ENCODE measurements around the gene SYT6.

SYT6 gene

DNA sequence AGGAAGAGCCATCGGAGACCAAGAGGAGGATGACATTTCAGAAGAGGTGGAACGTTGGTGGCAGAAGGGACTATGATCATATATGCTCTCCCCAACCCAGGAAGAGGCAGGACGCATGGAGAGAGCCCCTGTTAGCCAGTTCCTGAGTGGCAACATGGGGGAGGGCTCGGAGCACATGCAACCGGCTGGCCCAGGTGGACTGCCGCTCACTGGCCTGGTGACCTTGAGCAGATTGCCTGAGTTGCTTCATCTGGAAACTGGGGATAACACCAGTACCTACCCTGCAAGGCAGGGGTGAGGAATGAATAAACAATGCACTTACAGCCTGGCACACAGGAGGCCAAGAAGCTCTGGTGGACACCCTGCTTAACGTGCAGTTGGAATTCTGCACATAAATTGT lies 29.0 kb downstream of the SYT6 start:
- H3K4me3 ChIP-seq (ENCODE audit: low read depth, low read length), result no peak overlapping the region
- TF ChIP-seq CTCF (IDR thresholded peaks at IDR 0.05; ENCODE audit: low read depth, low read length, missing control alignments), result no peak
- DNase-seq (ENCODE audit: low read depth), result no peak

- no peak for TF ChIP-seq CTCF (IDR thresholded peaks at IDR 0.05; ENCODE audit: low read depth, low read length, missing control alignments)
- no peak overlapping the region for H3K4me3 ChIP-seq (ENCODE audit: low read depth, low read length)
- DNase-seq (ENCODE audit: low read depth), result no peak
Observed at GRCh38 chr1:114122941-114123618, 30.6 kb downstream of the SYT6 start.

DNA sequence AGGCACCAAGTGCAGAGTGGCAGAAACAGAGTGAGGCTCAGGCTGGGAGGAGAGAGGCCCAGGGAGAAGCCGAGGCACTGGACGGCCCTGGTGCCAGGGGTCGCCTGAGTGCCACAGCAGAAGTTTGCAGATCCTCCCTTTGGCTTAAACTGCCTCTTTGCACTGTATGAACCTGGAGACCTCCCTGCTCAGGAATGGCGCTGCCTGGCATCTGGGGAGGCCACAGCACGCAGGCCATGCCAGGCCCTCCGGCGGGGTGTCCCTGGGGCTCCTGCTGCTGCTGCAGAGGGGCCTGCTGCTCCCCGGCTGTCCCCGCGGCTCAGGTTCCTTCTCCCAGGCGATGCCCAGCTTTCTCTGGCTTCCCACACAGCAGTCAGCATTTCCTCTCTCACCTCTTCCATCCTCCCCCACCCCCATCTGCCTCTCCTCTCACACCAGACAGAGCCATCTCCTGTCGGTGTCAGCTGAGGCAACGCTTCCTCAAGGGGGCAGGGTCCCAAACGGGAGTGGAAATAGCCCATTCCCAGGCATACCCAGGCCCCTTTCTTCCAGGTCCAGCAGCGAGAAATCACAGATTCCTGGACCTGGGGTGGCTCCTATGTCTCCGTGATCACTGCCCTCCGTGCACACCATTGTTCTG lies 35.2 kb downstream of the SYT6 start:
- DNase-seq (ENCODE audit: low read depth), result no peak
- no peak for TF ChIP-seq CTCF (IDR thresholded peaks at IDR 0.05; ENCODE audit: low read depth, low read length, missing control alignments)
- no peak overlapping the region for H3K4me3 ChIP-seq (ENCODE audit: low read depth, low read length)

DNA sequence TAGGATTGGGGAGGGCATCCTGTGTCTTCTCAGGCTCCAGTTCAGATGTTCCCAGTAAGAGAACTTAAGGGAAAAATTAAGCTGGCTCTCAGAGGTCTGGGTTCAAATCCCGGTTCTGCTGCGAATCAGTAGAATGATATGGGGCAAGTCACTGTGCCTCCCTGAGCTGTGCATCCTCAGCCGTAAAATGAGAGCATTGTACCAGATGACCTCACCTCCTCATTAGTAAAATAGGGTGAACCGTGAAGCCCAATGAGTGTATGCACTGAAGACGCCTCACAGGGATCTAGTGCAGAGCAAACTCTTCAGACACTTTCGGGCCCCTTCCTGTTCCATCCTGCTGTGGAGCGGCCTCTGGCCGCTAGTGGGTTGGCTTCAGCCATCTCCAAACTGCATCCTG lies 36.0 kb downstream of the SYT6 start:
- DNase-seq (ENCODE audit: low read depth), result no peak
- no peak overlapping the region for H3K4me3 ChIP-seq (ENCODE audit: low read depth, low read length)
- TF ChIP-seq CTCF (IDR thresholded peaks at IDR 0.05; ENCODE audit: low read depth, low read length, missing control alignments), result no peak

DNA sequence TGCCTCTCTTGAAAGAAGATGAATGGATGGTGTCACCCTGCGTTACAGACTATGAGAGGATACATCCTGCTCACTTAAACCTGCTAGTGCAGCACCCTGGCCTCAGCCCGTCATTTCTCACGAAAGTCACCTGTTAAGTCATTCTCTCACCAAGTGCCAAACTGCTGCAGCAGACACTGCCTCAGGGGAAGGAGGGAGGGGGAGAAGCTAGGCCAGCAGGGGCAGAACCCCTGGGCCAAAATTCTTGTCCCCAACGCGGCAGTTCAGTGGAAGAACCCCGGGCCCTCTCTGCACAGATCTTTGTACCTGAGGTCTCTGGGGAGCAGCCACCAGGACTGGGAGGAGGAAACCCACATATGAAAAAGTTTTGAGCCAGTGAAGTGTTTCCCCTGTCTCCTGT lies 37.6 kb downstream of the SYT6 start:
- TF ChIP-seq CTCF (IDR thresholded peaks at IDR 0.05; ENCODE audit: low read depth, low read length, missing control alignments), result no peak
- H3K4me3 ChIP-seq (ENCODE audit: low read depth, low read length), result no peak overlapping the region
- DNase-seq (ENCODE audit: low read depth), result no peak

DNA sequence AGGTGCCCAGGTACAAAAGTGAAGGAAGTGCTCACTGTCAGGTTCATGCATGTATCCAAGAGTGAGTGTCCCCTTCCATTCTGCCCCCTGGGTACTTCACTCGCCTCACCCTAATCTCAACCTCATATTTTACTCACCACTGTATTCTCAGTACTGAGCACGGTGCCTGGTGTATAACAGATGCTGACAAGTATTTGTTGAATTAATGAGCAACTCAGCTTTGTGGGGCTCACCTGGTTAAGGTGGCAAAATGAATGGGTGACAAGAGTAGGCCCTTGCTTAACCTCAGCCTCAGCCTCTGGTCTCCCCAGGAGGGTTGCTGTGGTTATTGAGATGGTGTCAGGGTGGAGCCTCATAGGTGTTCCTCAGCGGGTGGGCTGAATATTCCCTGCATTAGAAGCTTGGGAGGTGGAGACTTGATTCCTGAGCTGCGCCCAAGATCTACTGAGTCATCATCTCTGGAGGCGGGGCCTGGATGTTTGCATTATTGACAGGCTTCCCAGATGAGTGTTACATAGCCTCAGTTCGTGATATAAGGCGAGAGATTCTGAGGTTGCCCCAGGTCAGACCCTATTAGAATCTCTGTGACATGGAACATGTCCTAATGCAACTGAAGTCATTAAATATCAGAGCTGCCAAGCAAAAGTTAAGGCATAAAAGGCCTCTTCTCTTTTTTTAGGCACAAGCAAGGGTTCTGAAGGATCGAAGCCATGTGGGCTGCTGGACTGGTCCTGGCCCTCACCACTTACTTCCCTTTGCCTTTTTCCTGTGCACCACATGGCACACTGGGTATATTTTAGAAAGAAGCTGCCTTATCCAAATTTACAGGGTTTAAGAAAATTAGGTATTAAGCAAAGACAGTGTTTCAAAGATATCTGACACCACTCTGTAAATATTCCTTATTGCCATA lies 39.2 kb downstream of the SYT6 start:
- DNase-seq (ENCODE audit: low read depth), result no peak
- no peak for TF ChIP-seq CTCF (IDR thresholded peaks at IDR 0.05; ENCODE audit: low read depth, low read length, missing control alignments)
- H3K4me3 ChIP-seq (ENCODE audit: low read depth, low read length), result no peak overlapping the region

Measured in GM12864 (cell line).